ENCODE data around the gene OR8B8. TPM values are rescaled to one million over a fixed set of nuclear protein-coding genes. Genes with fewer than 3 reads are reported as not detected.

The OR8B8 gene
- total and polyA plus RNA-seq, 2 of the 4 experiments (the other 2 are of a cell fraction): not detected

DNA sequence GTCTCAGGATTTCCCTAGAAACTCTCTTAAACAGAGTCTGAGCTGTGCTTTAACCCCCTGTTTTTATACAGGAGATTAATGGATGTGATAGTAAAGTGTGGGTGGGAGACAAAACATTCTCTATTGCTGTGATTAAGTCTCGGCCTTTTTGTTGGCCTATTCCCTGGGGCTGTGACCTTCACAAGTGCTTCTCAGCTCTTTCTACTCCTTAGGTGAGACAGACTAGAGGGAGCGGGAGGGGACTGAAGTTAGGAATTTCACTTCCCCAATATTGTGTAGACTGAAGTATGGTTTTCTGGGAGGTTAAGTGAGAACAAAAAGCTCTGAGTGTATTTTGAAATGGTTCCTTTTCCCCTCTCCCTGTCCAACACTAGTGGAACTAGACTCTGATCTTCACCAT, 29.8 kb upstream of the OR8B8 start:
- Histone ChIP-seq H2AK9ac (replicated peaks; ENCODE audit: low read depth, low read length, poor library complexity) (no peak overlapping the region), H3K27ac (ENCODE audit: insufficient read depth, low read length) (no peak overlapping the region), H3K79me1 (ENCODE audit: low read depth in 1 of 2, low read length in 2 of 2) (no peaks in the 10 kb centered on the region), H2BK5ac (ENCODE audit: low read depth, low read length, poor library complexity, severe bottlenecking) (no peak overlapping the region), H3K36me3 (ENCODE audit: control insufficient read depth, insufficient read depth, low read length) (no peaks in the 10 kb centered on the region), H4K8ac (ENCODE audit: low read depth in 2 of 2, low read length in 2 of 2) (no peak overlapping the region), H3K27me3 (ENCODE audit: control insufficient read depth, insufficient read depth, low read length) (peaks cover 7% of the 10 kb centered on the region), H2BK15ac (ENCODE audit: low read depth, low read length) (no peak overlapping the region), H3K9me1 (ENCODE audit: insufficient read depth, low read length) (no peaks in the 10 kb centered on the region), H2AFZ (replicated peaks; ENCODE audit: low read length, poor library complexity) (no peak overlapping the region), H3K56ac (ENCODE audit: extremely low read depth, insufficient read depth, low read length) (no peak overlapping the region), H2BK20ac (ENCODE audit: low read depth, low read length) (no peak overlapping the region), H3K18ac (ENCODE audit: low read depth, low read length) (no peak overlapping the region), H3K4ac (ENCODE audit: low read depth, low read length) (no peak overlapping the region), H4K91ac (ENCODE audit: insufficient read depth, low read depth, low read length) (no peak overlapping the region), H3K14ac (replicated peaks; ENCODE audit: low read depth, low read length) (no peak overlapping the region), H3K4me3 (ENCODE audit: insufficient read depth, low read depth, low read length) (no peak overlapping the region), H4K20me1 (ENCODE audit: insufficient read depth, low read length) (no peaks in the 10 kb centered on the region), H3K9me3 (ENCODE audit: control insufficient read depth, insufficient read depth, low read length) (no peaks in the 10 kb centered on the region), H2AK5ac (ENCODE audit: low read depth, low read length) (no peak overlapping the region), H3K4me2 (ENCODE audit: low read depth, low read length) (no peak overlapping the region), H4K5ac (ENCODE audit: low read depth, low read length) (no peak overlapping the region), H2BK120ac (ENCODE audit: low read depth, low read length) (no peak overlapping the region), H3K4me1 (ENCODE audit: control insufficient read depth, insufficient read depth, low read length) (no peaks in the 10 kb centered on the region), H3K23ac (ENCODE audit: low read depth, low read length) (no peak overlapping the region), H3K9ac (ENCODE audit: low read depth, low read length) (no peak overlapping the region)
- intact Hi-C loops (cut with micrococcal nuclease): no loop called here
- ATAC-seq (ENCODE audit: low read depth) (no peak), DNase-seq (no peak)
- dilution Hi-C loops (cut with HindIII; ENCODE audit: low sequenced_read_pairs, unreplicated experiment): no loop called here
- in situ Hi-C loops (cut with MboI; ENCODE audit: low sequenced_read_pairs): no loop called here
- POLR2A ChIA-PET (ENCODE audit: unreplicated experiment): interaction anchor here (1.0 kb wide), 1 partner anchor 34 kb away, joined by 3 read pairs; no protein-coding TSS in a partner anchor
- no peak for TF ChIP-seq FOS (IDR thresholded peaks at IDR 0.05; ENCODE audit: low read depth, low read length)
- no peak for TF ChIP-seq BHLHE40 (IDR thresholded peaks at IDR 0.05; ENCODE audit: low read depth, low read length)
- TF ChIP-seq SMC3 (IDR thresholded peaks at IDR 0.05; ENCODE audit: low read depth, low read length): no peak
- no peak for TF ChIP-seq RFX5 (IDR thresholded peaks at IDR 0.05; ENCODE audit: low read depth, low read length)
- TF ChIP-seq RAD21 (IDR thresholded peaks at IDR 0.05; ENCODE audit: low read length): no peak
- no peak for TF ChIP-seq MAZ (IDR thresholded peaks at IDR 0.05; ENCODE audit: borderline replicate concordance, low read depth, low read length)
- no peak for TF ChIP-seq RCOR1 (IDR thresholded peaks at IDR 0.05; ENCODE audit: insufficient replicate concordance, low read length)
- TF ChIP-seq, protein P1, sequence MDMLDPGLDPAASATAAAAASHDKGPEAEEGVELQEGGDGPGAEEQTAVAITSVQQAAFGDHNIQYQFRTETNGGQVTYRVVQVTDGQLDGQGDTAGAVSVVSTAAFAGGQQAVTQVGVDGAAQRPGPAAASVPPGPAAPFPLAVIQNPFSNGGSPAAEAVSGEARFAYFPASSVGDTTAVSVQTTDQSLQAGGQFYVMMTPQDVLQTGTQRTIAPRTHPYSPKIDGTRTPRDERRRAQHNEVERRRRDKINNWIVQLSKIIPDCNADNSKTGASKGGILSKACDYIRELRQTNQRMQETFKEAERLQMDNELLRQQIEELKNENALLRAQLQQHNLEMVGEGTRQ (IDR thresholded peaks at IDR 0.05; ENCODE audit: low read depth, low read length): no peak
- TF ChIP-seq MAFK (IDR thresholded peaks at IDR 0.05; ENCODE audit: low read depth, low read length): no peak
- no peak for TF ChIP-seq CHD1 (IDR thresholded peaks at IDR 0.05; ENCODE audit: low read depth, low read length)
- no peak for TF ChIP-seq POLR2A (IDR thresholded peaks at IDR 0.05; ENCODE audit: low read depth, low read length)
- no peak for TF ChIP-seq MXI1 (IDR thresholded peaks at IDR 0.05; ENCODE audit: borderline replicate concordance, low read depth, low read length)
- TF ChIP-seq NFE2L2 (IDR thresholded peaks at IDR 0.05; ENCODE audit: low read depth, low read length): no peak
- TF ChIP-seq CEBPB (IDR thresholded peaks at IDR 0.05; ENCODE audit: low read depth, low read length): no peak
- TF ChIP-seq, protein P2, sequence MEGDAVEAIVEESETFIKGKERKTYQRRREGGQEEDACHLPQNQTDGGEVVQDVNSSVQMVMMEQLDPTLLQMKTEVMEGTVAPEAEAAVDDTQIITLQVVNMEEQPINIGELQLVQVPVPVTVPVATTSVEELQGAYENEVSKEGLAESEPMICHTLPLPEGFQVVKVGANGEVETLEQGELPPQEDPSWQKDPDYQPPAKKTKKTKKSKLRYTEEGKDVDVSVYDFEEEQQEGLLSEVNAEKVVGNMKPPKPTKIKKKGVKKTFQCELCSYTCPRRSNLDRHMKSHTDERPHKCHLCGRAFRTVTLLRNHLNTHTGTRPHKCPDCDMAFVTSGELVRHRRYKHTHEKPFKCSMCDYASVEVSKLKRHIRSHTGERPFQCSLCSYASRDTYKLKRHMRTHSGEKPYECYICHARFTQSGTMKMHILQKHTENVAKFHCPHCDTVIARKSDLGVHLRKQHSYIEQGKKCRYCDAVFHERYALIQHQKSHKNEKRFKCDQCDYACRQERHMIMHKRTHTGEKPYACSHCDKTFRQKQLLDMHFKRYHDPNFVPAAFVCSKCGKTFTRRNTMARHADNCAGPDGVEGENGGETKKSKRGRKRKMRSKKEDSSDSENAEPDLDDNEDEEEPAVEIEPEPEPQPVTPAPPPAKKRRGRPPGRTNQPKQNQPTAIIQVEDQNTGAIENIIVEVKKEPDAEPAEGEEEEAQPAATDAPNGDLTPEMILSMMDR (conservative IDR thresholded peaks at IDR 0.05; ENCODE audit: low read depth, low read length): no peak
- TF ChIP-seq, protein P3, sequence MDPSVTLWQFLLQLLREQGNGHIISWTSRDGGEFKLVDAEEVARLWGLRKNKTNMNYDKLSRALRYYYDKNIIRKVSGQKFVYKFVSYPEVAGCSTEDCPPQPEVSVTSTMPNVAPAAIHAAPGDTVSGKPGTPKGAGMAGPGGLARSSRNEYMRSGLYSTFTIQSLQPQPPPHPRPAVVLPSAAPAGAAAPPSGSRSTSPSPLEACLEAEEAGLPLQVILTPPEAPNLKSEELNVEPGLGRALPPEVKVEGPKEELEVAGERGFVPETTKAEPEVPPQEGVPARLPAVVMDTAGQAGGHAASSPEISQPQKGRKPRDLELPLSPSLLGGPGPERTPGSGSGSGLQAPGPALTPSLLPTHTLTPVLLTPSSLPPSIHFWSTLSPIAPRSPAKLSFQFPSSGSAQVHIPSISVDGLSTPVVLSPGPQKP (IDR thresholded peaks at IDR 0.05; ENCODE audit: borderline replicate concordance, low read depth, low read length): no peak
- CTCF ChIA-PET: no interaction called here
- WGBS, 2 experiments (ENCODE audit: extremely low coverage in 2 of 2, insufficient read length in 1 of 2): no CpG with 5 or more reads among the region's 2 CpGs
- BruUV-seq (replicated peaks): no TSS peak
